ENCODE results near the gene DRC7. TPM values are rescaled to one million over a fixed set of nuclear protein-coding genes. Genes with fewer than 3 reads are reported as not detected.

Gene DRC7
- total RNA-seq, 1 donor from 2014 or later = 0.41 TPM

GRCh38 chr16:57646388-57647039 is 48.1 kb upstream of the DRC7 start:
- Mint-ChIP-seq H3K9me3 (no peaks in the 10 kb centered on the region), H3K36me3 (peaks cover 3% of the 10 kb centered on the region), H3K4me3 (no peak overlapping the region), H3K4me1 (peaks cover 19% of the 10 kb centered on the region), H3K27me3 (ENCODE audit: insufficient read depth, low read depth) (peaks cover 5% of the 10 kb centered on the region), H3K27ac (no peak overlapping the region)
- Histone ChIP-seq H3K4me2 (no peak overlapping the region), H3F3A (ENCODE audit: low read depth) (peaks cover 9% of the 10 kb centered on the region), H3K79me2 (ENCODE audit: low read depth) (no peaks in the 10 kb centered on the region), H2AFZ (replicated peaks) (no peak overlapping the region), H3K27me3 (no peaks in the 10 kb centered on the region), H3K27ac (no peak overlapping the region), H3K9me3 (ENCODE audit: low read depth) (no peaks in the 10 kb centered on the region), H3K4me3 (no peak overlapping the region), H3K9ac (no peak overlapping the region), H4K20me1 (ENCODE audit: low read depth) (no peaks in the 10 kb centered on the region), H3K4me1 (no peaks in the 10 kb centered on the region), H3K36me3 (no peaks in the 10 kb centered on the region)
- TF ChIP-seq CTCF (IDR thresholded peaks at IDR 0.05) (no peak), EZH2 (IDR thresholded peaks at IDR 0.05) (no peak), EZH2phosphoT487 (IDR thresholded peaks at IDR 0.05) (no peak)
- DNase-seq (ENCODE audit: low spot score) = no peak

GRCh38 chr16:57647136-57647875 is 47.3 kb upstream of the DRC7 start:
- H3K27me3 ChIP-seq = no peaks in the 10 kb centered on the region
- no peak overlapping the region for H3K27ac Mint-ChIP-seq
- H2AFZ ChIP-seq (replicated peaks) = no peak overlapping the region
- peaks cover 9% of the 10 kb centered on the region for H3F3A ChIP-seq (ENCODE audit: low read depth)
- H3K36me3 Mint-ChIP-seq = peaks cover 6% of the 10 kb centered on the region
- H3K79me2 ChIP-seq (ENCODE audit: low read depth) = no peaks in the 10 kb centered on the region
- TF ChIP-seq CTCF (IDR thresholded peaks at IDR 0.05) (no peak), EZH2 (IDR thresholded peaks at IDR 0.05) (no peak), EZH2phosphoT487 (IDR thresholded peaks at IDR 0.05) (no peak)
- no peak overlapping the region for H3K27ac ChIP-seq
- no peaks in the 10 kb centered on the region for H3K9me3 ChIP-seq (ENCODE audit: low read depth)
- H3K36me3 ChIP-seq = no peaks in the 10 kb centered on the region
- H3K4me3 ChIP-seq = no peak overlapping the region
- no peaks in the 10 kb centered on the region for H3K4me1 ChIP-seq
- no peaks in the 10 kb centered on the region for H3K9me3 Mint-ChIP-seq
- no peak overlapping the region for H3K4me3 Mint-ChIP-seq
- DNase-seq (ENCODE audit: low spot score) = no peak
- peaks cover 5% of the 10 kb centered on the region for H3K27me3 Mint-ChIP-seq (ENCODE audit: insufficient read depth, low read depth)
- H3K4me2 ChIP-seq = no peak overlapping the region
- H3K9ac ChIP-seq = no peak overlapping the region
- no peaks in the 10 kb centered on the region for H4K20me1 ChIP-seq (ENCODE audit: low read depth)
- peaks cover 21% of the 10 kb centered on the region for H3K4me1 Mint-ChIP-seq

GRCh38 chr16:57648125-57648524 is 46.5 kb upstream of the DRC7 start:
- Histone ChIP-seq H4K20me1 (ENCODE audit: low read depth) (no peaks in the 10 kb centered on the region), H3K4me3 (no peak overlapping the region), H2AFZ (replicated peaks) (no peak overlapping the region), H3K27ac (no peak overlapping the region), H3K4me2 (no peak overlapping the region), H3F3A (ENCODE audit: low read depth) (peaks cover 9% of the 10 kb centered on the region), H3K9ac (no peak overlapping the region), H3K36me3 (no peaks in the 10 kb centered on the region), H3K79me2 (ENCODE audit: low read depth) (no peaks in the 10 kb centered on the region), H3K4me1 (peaks cover 4% of the 10 kb centered on the region), H3K9me3 (ENCODE audit: low read depth) (no peaks in the 10 kb centered on the region), H3K27me3 (no peaks in the 10 kb centered on the region)
- Mint-ChIP-seq H3K27ac (no peak overlapping the region), H3K4me3 (no peak overlapping the region), H3K9me3 (no peaks in the 10 kb centered on the region), H3K36me3 (peaks cover 6% of the 10 kb centered on the region), H3K27me3 (ENCODE audit: insufficient read depth, low read depth) (peaks cover 5% of the 10 kb centered on the region), H3K4me1 (peaks cover 17% of the 10 kb centered on the region)
- TF ChIP-seq EZH2 (IDR thresholded peaks at IDR 0.05) (no peak), CTCF (IDR thresholded peaks at IDR 0.05) (no peak)
- no peak for DNase-seq (ENCODE audit: low spot score)

All from neural progenitor cell (in vitro differentiated cells).